Spleen (tissue), 7 donors: Measurements from ENCODE around the gene NATD1.

Experiments used
- POLR2A ChIP-seq, 3 donors: fragments of 450-650 bp; IDR thresholded peaks; one replicate each; pipeline ENCODE4 v1.5.1; 2017; ENCODE audit warnings: antibody characterized with exemption in 3 of 3, mild to moderate bottlenecking in 1 of 3
- POLR2AphosphoS5 ChIP-seq, 3 donors: sonication (generic); formaldehyde crosslinking; IDR thresholded peaks; one replicate each; pipeline ENCODE4 v1.5.1; 2017; ENCODE audit warnings: antibody characterized with exemption in 3 of 3
- TF ChIP-seq, protein P1 (sequence below), 11 experiments: fragments of 200-600 bp in 7 of 11; fragments of 450-650 bp in 4 of 11; sonication (generic) in 4 of 11; IDR thresholded peaks in 8 of 11; conservative IDR thresholded peaks in 3 of 11; 1 replicate in 7 of 11; 2 replicates in 4 of 11; pipeline versions ENCODE4 v1.4.0 to v1.8.0; 2016 to 2021; ENCODE audit warnings: antibody characterized with exemption in 11 of 11, inconsistent platforms in 4 of 11, mild to moderate bottlenecking in 1 of 11
- donor health status: DM: no; HTN: no; CAD: no; lungs with moderate emphysema.
- donor health status: DM: no; HTN: no; CAD: no.
- donor health status: DM: no; HTN: no; CAD: no.

- no peak for TF ChIP-seq POLR2A (IDR thresholded peaks at IDR 0.05)
- TF ChIP-seq, protein P1, sequence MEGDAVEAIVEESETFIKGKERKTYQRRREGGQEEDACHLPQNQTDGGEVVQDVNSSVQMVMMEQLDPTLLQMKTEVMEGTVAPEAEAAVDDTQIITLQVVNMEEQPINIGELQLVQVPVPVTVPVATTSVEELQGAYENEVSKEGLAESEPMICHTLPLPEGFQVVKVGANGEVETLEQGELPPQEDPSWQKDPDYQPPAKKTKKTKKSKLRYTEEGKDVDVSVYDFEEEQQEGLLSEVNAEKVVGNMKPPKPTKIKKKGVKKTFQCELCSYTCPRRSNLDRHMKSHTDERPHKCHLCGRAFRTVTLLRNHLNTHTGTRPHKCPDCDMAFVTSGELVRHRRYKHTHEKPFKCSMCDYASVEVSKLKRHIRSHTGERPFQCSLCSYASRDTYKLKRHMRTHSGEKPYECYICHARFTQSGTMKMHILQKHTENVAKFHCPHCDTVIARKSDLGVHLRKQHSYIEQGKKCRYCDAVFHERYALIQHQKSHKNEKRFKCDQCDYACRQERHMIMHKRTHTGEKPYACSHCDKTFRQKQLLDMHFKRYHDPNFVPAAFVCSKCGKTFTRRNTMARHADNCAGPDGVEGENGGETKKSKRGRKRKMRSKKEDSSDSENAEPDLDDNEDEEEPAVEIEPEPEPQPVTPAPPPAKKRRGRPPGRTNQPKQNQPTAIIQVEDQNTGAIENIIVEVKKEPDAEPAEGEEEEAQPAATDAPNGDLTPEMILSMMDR (IDR thresholded peaks at IDR 0.05 in 8 of 11, conservative IDR thresholded peaks at IDR 0.05 in 3 of 11), result no peak
- peak in 2 of 3 donors; percentile 15 to 26 for TF ChIP-seq POLR2AphosphoS5 (IDR thresholded peaks at IDR 0.05)
These were observed 48.7 kb upstream of the NATD1 start for GRCh38 chr17:21301593-21302550.
